ENCODE measurements around the gene MRPS34. TPM values are rescaled to one million over a fixed set of nuclear protein-coding genes. Genes with fewer than 3 reads are reported as not detected.

The MRPS34 gene
- total and polyA plus RNA-seq, 4 donors, result 40.1 to 110 (median 100) TPM

DNA sequence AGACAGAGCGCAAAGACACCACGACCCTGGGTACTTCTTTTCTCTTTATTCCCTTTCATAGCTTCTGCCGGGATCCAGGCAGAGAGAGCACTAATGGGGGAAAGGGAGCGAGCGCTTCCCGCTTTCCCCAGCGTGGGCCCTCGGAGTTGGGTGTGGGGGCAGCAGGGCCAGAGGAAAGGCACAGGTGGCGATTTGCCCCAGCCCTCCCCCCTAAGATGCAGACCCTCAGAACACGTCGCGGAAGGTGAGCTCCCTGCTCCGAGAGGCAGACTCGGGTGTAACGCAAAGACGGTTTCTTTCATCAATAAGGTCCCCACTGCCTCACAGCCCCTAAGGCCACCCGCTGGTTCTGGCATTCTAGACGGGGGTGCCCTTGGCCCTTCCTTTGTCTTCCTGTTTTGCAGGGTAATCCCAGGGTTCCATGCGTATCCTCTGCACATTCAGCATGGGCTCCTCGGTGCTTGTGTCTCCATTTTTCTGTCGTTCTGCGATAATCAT, 1.0 kb downstream of the MRPS34 start:
- WGBS, 2 donors, result 15 to 27% methylated on average over 22 of the region's 22 CpGs
- no peak for TF ChIP-seq CTCF (IDR thresholded peaks at IDR 0.05; ENCODE audit: control extremely low read depth, extremely low read depth)
- no peaks in the 10 kb centered on the region for H3K27me3 ChIP-seq (ENCODE audit: control insufficient read depth in 3 of 3, insufficient read depth in 3 of 3, low read length in 2 of 3)
- H3K9ac ChIP-seq (ENCODE audit: insufficient read depth in 1 of 2, low read length in 2 of 2), result no peak overlapping the region
- H3K4me1 ChIP-seq (ENCODE audit: control insufficient read depth in 5 of 5, insufficient read depth in 5 of 5, low read length in 5 of 5), result peaks cover 0 to 28% (median 0%) of the 10 kb centered on the region in 5 donors
- peak overlapping the region; percentile 95 for H3K4me3 ChIP-seq
- peaks cover 5 to 41% (median 7%) of the 10 kb centered on the region in 4 donors for H3K36me3 ChIP-seq (ENCODE audit: control insufficient read depth in 4 of 4, insufficient read depth in 4 of 4, low read length in 4 of 4)
- no peak for ATAC-seq (ENCODE audit: insufficient read depth, low FRiP score)
- H3K9me3 ChIP-seq (ENCODE audit: control insufficient read depth in 4 of 4, insufficient read depth in 3 of 4, low read length in 3 of 4), result no peaks in the 10 kb centered on the region
- DNase-seq, result no peak
- peak overlapping the region; percentile 6 to 9 for H3K27ac ChIP-seq (ENCODE audit: low read depth in 1 of 2, low read length in 1 of 2)

- Histone ChIP-seq H3K36me3 (ENCODE audit: control insufficient read depth in 4 of 4, insufficient read depth in 4 of 4, low read length in 4 of 4) (peaks cover 2 to 40% (median 7%) of the 10 kb centered on the region in 4 donors), H3K9ac (ENCODE audit: insufficient read depth in 1 of 2, low read length in 2 of 2) (no peak within 1 kb of the TSS), H3K9me3 (ENCODE audit: control insufficient read depth in 4 of 4, insufficient read depth in 3 of 4, low read length in 3 of 4) (no peaks in the 10 kb centered on the region), H3K27me3 (ENCODE audit: control insufficient read depth in 3 of 3, insufficient read depth in 3 of 3, low read length in 2 of 3) (no peaks in the 10 kb centered on the region), H3K4me3 (peak within 1 kb of the TSS; percentile 95), H3K27ac (ENCODE audit: low read depth in 1 of 2, low read length in 1 of 2) (peak within 1 kb of the TSS; percentile 17 to 81), H3K4me1 (ENCODE audit: control insufficient read depth in 5 of 5, insufficient read depth in 5 of 5, low read length in 5 of 5) (peaks cover 0 to 28% (median 0%) of the 10 kb centered on the region in 5 donors)
- peak; percentile 49 to 67 (median 62) for DNase-seq
- peak; percentile 52 for ATAC-seq (ENCODE audit: insufficient read depth, low FRiP score)
- TF ChIP-seq CTCF (IDR thresholded peaks at IDR 0.05; ENCODE audit: control extremely low read depth, extremely low read depth), result no peak
- 1% methylated on average over 46 to 79 of the region's 79 CpGs for WGBS, 2 donors
Observed at GRCh38 chr16:1771188-1771863, 1.6 kb downstream of the MRPS34 start, which contains the start of gene NME3. TSS of gene NME3 (minus strand) at chr16:1771543. CDS start at chr16:1771534, 9 bp downstream.

DNA sequence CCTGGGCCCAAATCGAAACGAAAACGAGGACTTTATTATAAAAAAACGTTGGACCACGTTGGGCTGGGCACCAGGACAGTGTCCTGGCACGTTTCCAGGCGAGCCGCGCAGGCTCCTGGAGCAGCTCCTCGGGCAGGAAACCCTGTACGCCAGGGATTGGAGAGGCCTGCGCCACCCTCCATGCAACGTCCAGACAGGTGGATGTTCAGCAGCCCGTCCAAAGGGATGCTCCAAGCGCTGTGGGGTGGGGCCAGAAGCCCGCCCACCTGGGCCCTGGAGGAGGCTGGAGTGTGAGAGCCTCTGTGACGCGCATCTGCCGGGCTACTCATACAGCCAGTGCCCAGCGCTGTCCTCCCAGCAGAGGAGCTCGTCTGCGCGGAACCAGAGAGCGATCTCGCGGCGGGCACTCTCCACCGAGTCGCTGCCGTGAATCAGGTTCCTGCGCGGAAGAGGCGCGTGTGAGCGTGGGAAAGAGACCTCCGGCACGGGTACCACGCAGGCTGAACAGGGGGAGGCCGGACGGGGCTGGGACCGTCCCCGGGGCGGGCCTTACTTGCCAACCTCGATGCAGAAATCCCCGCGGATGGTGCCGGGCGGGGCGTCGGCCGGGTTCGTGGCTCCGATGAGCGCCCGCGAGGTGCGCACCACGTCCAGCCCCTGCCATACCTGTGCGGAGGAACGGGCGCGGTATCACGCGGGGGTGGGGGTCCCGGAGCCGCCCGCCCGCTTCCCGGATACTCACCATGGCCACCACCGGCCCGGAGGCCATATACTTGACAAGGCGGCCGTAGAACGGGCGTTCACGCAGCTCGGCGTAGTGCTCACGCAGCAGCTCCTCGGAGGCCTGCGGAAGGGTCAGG, 2.4 kb downstream of the MRPS34 start:
- DNase-seq, result peak in 1 of 3 donors; percentile 35
- H3K9me3 ChIP-seq (ENCODE audit: control insufficient read depth in 4 of 4, insufficient read depth in 3 of 4, low read length in 3 of 4), result no peaks in the 10 kb centered on the region
- peak overlapping the region; percentile 17 to 68 for H3K27ac ChIP-seq (ENCODE audit: low read depth in 1 of 2, low read length in 1 of 2)
- no peak for ATAC-seq (ENCODE audit: insufficient read depth, low FRiP score)
- TF ChIP-seq CTCF (IDR thresholded peaks at IDR 0.05; ENCODE audit: control extremely low read depth, extremely low read depth), result no peak
- H3K36me3 ChIP-seq (ENCODE audit: control insufficient read depth in 4 of 4, insufficient read depth in 4 of 4, low read length in 4 of 4), result peaks cover 6 to 40% (median 9%) of the 10 kb centered on the region in 4 donors
- no peaks in the 10 kb centered on the region for H3K27me3 ChIP-seq (ENCODE audit: control insufficient read depth in 3 of 3, insufficient read depth in 3 of 3, low read length in 2 of 3)
- H3K4me1 ChIP-seq (ENCODE audit: control insufficient read depth in 5 of 5, insufficient read depth in 5 of 5, low read length in 5 of 5), result peaks cover 0 to 28% (median 0%) of the 10 kb centered on the region in 5 donors
- peak overlapping the region; percentile 72 for H3K4me3 ChIP-seq
- WGBS, 2 donors, result 11 to 22% methylated on average over 73 to 81 of the region's 81 CpGs
- no peak overlapping the region for H3K9ac ChIP-seq (ENCODE audit: insufficient read depth in 1 of 2, low read length in 2 of 2)

Data from lung (tissue), 12 donors.